ENCODE measurements around the gene FBXL16.

FBXL16 gene

DNA sequence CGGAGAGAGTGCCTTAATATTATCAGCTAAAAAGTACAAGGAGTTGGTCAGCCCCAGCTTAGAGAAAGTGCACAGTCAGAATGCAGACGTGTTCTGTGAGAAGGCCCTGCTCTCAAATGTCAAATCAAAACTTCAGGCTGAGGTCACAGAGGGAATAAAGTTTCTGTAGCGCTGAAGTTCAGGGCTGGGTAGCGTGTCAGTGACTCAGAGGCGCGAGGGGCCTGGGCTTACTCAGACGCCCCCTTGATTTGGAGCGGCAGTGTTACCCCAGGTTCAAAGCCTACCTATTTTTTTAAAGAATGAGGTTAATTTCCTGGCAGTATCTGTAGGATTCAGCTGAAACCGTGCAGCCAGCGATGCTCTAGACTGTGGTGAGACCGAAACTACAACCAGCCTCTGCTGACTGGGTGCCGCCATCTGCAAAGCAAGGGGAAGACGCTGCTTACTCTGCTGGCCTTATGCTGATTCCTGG lies 30.4 kb upstream of the FBXL16 start:
- CTCF ChIA-PET = interaction anchor here (0.6 to 2.9 kb wide), 2 partner anchors 10 to 24 kb away, joined by 3 to 10 read pairs; partner anchors contain the start of gene CCDC78
- H3K4me3 ChIP-seq (ENCODE audit: low read depth, low read length) = no peak overlapping the region
- peaks cover 6 to 66% of the 10 kb centered on the region in 2 experiments; a peak in 2 of 3 replicates for H3K36me3 ChIP-seq (ENCODE audit: control insufficient read depth in 2 of 2, insufficient read depth in 1 of 2, low read length in 2 of 2)
- POLR2A ChIA-PET = interaction anchor here (0.6 to 1.9 kb wide), 2 partner anchors 8 to 573 kb away, joined by 3 to 4 read pairs; partner anchors contain the start of gene UBE2I
- no peaks in the 10 kb centered on the region for H3K9me3 ChIP-seq (ENCODE audit: control insufficient read depth, insufficient read depth, low read depth, low read length)
- no peak overlapping the region for H3K27ac ChIP-seq (ENCODE audit: extremely low read depth, low read depth, low read length)
- H3K4me1 ChIP-seq (ENCODE audit: control insufficient read depth, insufficient read depth, low read length) = 0 out of 2 replicates have a peak, but pooled peaks cover 2% of the 10 kb centered on the region
- TF ChIP-seq ZNF501 (tag by site-specific recombination; IDR thresholded peaks at IDR 0.05) (no peak), ZNF837 (tag by site-specific recombination; IDR thresholded peaks at IDR 0.05) (no peak), ZXDB (tag by site-specific recombination; IDR thresholded peaks at IDR 0.05) (no peak), ZNF621 (tag by site-specific recombination; IDR thresholded peaks at IDR 0.05) (no peak)

DNA sequence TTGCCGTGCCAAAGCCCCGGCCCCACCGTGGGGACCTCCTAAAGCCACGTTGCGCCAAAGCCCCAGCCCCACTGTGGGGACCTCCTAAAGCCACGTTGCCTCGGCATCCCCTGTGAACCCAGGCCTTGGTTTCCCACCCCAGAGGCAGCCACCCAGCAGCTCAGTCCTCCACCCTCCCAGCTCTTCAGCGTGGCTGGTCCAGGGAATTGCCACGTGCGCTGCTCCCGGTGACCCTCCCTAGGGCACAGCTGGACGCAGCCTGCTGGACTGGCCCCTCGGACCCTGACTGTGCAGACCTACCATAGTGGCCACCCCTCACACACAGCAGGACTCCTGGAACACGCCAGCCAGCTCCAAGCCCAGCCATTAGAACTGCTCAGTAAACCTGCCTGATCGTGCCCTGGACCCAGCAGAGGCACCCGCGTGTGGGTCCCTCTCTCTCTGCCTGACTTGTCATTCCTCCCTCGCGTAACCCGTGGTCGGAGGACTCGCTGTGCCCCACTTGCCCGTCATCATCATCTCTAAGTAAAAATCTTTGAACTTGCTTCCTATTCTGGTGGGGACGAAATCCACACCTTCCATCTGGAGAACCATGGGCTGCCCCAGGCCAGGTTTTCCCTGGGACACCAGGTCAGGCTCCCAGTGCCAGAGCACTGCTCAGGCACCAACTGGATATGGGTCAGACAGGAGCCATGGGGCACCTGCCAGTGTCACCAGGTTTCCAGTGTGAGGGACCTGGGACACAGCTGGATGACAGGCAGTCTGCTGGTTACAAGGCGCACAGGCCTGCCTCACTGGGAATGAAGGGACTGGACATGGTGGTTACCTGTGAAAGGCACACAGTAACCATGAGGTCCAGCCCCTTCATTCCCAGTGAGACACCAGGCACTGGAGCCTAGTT lies 29.6 kb upstream of the FBXL16 start:
- POLR2A ChIA-PET = interaction anchor here (1.9 kb wide), 1 partner anchor 7 kb away, joined by 4 read pairs; no protein-coding TSS in a partner anchor
- Histone ChIP-seq H3K27ac (ENCODE audit: extremely low read depth, low read depth, low read length) (no peak overlapping the region), H3K9me3 (ENCODE audit: control insufficient read depth, insufficient read depth, low read depth, low read length) (no peaks in the 10 kb centered on the region), H3K4me3 (ENCODE audit: low read depth, low read length) (no peak overlapping the region), H3K36me3 (ENCODE audit: control insufficient read depth in 2 of 2, insufficient read depth in 1 of 2, low read length in 2 of 2) (peaks cover 6 to 74% of the 10 kb centered on the region in 2 experiments; a peak in 2 of 3 replicates), H3K4me1 (ENCODE audit: control insufficient read depth, insufficient read depth, low read length) (0 out of 2 replicates have a peak, but pooled peaks cover 2% of the 10 kb centered on the region)
- TF ChIP-seq ZNF214 (tag by site-specific recombination; IDR thresholded peaks at IDR 0.05; ENCODE audit: borderline replicate concordance) = no peak
- TF ChIP-seq HOXD13 (CRISPR knock-in tag; IDR thresholded peaks at IDR 0.05; ENCODE audit: borderline replicate concordance) = no peak
- no peak for TF ChIP-seq ZNF114 (tag by site-specific recombination; IDR thresholded peaks at IDR 0.05)
- no peak for TF ChIP-seq ZNF335 (tag by site-specific recombination; conservative IDR thresholded peaks at IDR 0.05)
- TF ChIP-seq ZNF501 (tag by site-specific recombination; IDR thresholded peaks at IDR 0.05) = no peak
- TF ChIP-seq, protein P1, sequence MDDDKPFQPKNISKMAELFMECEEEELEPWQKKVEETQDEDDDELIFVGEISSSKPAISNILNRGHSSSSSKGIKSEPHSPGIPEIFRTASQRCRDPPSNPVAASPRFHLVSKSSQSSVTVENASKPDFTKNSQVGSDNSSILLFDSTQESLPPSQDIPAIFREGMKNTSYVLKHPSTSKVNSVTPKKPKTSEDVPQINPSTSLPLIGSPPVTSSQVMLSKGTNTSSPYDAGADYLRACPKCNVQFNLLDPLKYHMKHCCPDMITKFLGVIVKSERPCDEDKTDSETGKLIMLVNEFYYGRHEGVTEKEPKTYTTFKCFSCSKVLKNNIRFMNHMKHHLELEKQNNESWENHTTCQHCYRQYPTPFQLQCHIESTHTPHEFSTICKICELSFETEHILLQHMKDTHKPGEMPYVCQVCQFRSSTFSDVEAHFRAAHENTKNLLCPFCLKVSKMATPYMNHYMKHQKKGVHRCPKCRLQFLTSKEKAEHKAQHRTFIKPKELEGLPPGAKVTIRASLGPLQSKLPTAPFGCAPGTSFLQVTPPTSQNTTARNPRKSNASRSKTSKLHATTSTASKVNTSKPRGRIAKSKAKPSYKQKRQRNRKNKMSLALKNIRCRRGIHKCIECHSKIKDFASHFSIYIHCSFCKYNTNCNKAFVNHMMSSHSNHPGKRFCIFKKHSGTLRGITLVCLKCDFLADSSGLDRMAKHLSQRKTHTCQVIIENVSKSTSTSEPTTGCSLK (tag by site-specific recombination; IDR thresholded peaks at IDR 0.05) = no peak
- TF ChIP-seq, protein P2, sequence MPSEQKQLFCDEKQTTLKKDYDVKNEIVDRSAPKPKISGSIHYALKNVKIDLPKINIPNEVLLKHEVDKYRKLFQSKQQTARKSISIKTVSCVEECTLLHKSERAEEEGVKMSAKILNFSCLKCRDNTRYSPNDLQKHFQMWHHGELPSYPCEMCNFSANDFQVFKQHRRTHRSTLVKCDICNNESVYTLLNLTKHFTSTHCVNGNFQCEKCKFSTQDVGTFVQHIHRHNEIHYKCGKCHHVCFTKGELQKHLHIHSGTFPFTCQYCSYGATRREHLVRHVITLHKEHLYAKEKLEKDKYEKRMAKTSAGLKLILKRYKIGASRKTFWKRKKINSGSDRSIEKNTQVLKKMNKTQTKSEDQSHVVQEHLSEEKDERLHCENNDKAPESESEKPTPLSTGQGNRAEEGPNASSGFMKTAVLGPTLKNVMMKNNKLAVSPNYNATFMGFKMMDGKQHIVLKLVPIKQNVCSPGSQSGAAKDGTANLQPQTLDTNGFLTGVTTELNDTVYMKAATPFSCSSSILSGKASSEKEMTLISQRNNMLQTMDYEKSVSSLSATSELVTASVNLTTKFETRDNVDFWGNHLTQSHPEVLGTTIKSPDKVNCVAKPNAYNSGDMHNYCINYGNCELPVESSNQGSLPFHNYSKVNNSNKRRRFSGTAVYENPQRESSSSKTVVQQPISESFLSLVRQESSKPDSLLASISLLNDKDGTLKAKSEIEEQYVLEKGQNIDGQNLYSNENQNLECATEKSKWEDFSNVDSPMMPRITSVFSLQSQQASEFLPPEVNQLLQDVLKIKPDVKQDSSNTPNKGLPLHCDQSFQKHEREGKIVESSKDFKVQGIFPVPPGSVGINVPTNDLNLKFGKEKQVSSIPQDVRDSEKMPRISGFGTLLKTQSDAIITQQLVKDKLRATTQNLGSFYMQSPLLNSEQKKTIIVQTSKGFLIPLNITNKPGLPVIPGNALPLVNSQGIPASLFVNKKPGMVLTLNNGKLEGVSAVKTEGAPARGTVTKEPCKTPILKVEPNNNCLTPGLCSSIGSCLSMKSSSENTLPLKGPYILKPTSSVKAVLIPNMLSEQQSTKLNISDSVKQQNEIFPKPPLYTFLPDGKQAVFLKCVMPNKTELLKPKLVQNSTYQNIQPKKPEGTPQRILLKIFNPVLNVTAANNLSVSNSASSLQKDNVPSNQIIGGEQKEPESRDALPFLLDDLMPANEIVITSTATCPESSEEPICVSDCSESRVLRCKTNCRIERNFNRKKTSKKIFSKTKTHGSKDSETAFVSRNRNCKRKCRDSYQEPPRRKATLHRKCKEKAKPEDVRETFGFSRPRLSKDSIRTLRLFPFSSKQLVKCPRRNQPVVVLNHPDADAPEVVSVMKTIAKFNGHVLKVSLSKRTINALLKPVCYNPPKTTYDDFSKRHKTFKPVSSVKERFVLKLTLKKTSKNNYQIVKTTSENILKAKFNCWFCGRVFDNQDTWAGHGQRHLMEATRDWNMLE (tag by site-specific recombination; conservative IDR thresholded peaks at IDR 0.05; ENCODE audit: low read depth) = no peak
- TF ChIP-seq, protein P3, sequence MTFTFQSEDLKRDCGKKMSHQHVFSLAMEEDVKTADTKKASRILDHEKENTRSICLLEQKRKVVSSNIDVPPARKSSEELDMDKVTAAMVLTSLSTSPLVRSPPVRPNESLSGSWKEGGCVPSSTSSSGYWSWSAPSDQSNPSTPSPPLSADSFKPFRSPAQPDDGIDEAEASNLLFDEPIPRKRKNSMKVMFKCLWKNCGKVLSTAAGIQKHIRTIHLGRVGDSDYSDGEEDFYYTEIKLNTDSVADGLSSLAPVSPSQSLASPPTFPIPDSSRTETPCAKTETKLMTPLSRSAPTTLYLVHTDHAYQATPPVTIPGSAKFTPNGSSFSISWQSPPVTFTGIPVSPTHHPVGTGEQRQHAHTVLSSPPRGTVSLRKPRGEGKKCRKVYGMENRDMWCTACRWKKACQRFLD (tag by site-specific recombination; IDR thresholded peaks at IDR 0.05) = no peak
- TF ChIP-seq ZNF561 (tag by site-specific recombination; IDR thresholded peaks at IDR 0.05; ENCODE audit: borderline replicate concordance) = no peak
- TF ChIP-seq MEIS1 (CRISPR knock-in tag; IDR thresholded peaks at IDR 0.05; ENCODE audit: borderline replicate concordance) = no peak
- no peak for TF ChIP-seq HOXC10 (CRISPR knock-in tag; IDR thresholded peaks at IDR 0.05)
- TF ChIP-seq ZNF530 (tag by site-specific recombination; IDR thresholded peaks at IDR 0.05; ENCODE audit: low read depth) = no peak
- TF ChIP-seq MZF1 (tag by site-specific recombination; IDR thresholded peaks at IDR 0.05; ENCODE audit: borderline replicate concordance) = no peak
- TF ChIP-seq ZNF23 (tag by site-specific recombination; IDR thresholded peaks at IDR 0.05; ENCODE audit: borderline replicate concordance) = no peak
- TF ChIP-seq ZSCAN30 (tag by site-specific recombination; IDR thresholded peaks at IDR 0.05) = no peak
- CTCF ChIA-PET = interaction anchor here (0.6 to 2.9 kb wide), 3 partner anchors 9 to 46 kb away, joined by 3 to 10 read pairs (median 3); partner anchors contain the start of gene CCDC78

All from HEK293 (cell line).